NCI-H1048 (cell line): ENCODE measurements around the gene SEZ6L2.
"Not testable (repeated sequence)": the region's sequence is repeated elsewhere in the genome, so short reads cannot be mapped to it uniquely, and the experiment has no call there.

ENCODE experiments used
- DNase-seq: peaks from one replicate; lab custom pipeline; 2025; lab: John Stamatoyannopoulos, UW

SEZ6L2 gene

GRCh38 chr16:29899516-29900101, at the start of gene SEZ6L2:
SEZ6L2 (minus strand) TSS chr16:29899550; CDS start chr16:29899019, 531 bp downstream.
- DNase-seq: peak; percentile 43

DNA sequence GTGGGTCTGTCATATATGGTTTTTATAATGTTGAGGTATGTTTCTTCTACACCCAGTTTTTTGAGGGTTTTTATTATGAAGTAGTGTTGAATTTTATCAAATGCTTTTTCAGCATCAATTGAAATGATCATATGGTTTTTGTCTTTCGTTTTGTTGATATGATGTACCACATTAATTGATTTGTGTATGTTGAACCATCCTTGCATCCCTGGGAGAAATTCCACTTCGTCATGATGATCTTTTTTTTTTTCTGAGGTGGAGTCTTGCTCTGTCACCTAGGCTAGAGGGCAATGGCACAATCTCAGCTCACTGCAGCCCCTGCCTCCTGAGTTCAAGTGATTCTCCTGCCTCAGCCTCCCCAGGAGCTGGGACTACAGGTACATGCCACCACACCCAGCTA, 48.5 kb upstream of the SEZ6L2 start:
- no peak for DNase-seq

- no peak for DNase-seq
Measured at GRCh38 chr16:29943846-29944799, 44.8 kb upstream of the SEZ6L2 start.

DNA sequence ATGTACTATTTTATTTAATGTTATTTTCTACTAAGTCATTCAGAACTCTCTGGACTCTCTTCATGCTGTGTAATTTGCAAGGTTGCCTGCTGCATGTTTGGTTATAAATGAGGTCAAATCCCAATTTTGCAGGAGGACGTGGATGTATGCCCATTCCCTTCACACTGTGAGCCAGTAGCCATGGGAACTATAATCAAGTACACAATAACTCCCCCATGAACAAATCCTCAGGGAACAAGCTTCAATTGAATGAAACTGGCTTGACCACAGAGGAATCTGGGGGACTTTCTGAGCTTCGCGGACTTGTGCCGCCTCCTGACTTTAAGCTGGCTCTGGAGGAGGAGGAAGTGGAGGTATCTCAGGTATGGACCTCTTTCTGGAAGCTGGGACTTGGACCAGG, 41.3 kb upstream of the SEZ6L2 start:
- no peak for DNase-seq

GRCh38 chr16:29931750-29932149, 32.4 kb upstream of the SEZ6L2 start:
- not testable (repeated sequence) for DNase-seq

GRCh38 chr16:29927070-29927905, 27.9 kb upstream of the SEZ6L2 start:
- DNase-seq: no peak

DNA sequence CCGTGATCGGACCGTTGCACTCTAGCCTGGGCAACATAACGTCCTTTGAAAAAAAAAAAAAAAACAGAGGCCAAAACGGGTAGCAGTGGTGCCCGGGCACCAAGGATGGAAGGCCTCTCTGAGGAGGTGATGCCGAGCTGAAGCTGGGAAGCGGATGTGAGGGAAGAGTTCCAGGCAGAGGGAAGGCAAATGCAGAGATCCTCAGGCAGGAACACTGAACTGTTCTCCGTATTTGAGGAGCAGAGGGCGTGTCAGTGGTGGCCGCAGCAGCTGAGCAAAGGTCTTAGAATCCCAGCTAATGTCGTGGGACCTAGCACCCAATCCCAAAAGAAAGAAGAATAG, 27.3 kb upstream of the SEZ6L2 start:
- no peak for DNase-seq

DNA sequence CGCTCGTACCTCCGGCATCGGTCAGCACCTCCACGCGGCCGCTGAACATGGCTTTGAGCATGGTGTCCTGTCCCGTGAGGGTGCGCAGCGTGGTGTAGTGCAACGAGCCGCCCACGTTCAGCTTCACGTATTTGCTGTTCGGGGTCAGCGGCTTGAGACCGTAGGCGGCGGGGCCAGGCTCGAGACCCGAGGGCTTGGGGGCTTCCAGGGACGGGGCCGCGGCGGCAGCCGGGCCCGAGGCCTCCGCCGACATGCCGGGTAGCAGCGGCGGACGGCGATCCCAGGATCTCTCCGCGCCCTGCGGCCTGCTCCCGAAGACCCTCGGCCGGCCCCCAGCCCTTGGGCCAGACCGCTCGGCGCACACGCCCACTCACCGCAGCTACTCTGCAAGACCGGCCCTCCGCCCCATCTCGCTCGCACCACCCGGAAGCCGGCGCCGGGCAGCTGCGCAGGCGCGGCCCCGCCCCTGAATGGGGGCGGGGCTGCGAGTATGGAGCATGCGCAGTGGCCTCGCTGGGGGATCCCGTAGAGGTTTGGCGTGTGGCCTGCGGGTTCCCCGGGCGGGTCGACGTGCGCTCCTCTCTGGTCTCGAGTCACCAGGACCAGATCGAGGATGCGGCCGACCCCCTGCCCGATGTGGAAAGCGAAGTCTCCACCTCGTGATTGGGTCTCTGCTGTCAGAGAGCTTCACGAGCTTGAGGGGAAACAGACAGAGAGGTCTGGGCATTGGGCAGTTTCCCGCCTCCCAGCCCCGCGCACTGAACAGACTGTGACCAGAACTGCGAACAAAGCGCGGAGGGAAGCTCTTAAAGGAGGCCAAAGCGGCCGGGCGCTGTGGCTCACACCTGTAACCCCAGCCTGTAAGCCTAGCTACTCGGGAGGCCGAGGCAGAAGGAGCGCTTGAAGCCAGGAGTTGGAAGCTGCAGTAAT, 26.7 kb upstream of the SEZ6L2 start, which contains the start of gene KCTD13:
KCTD13 (minus strand) TSS at position 446 of the 930 bp plus-strand sequence; CDS start at position 253, 193 bp downstream.
- no peak for DNase-seq

DNA sequence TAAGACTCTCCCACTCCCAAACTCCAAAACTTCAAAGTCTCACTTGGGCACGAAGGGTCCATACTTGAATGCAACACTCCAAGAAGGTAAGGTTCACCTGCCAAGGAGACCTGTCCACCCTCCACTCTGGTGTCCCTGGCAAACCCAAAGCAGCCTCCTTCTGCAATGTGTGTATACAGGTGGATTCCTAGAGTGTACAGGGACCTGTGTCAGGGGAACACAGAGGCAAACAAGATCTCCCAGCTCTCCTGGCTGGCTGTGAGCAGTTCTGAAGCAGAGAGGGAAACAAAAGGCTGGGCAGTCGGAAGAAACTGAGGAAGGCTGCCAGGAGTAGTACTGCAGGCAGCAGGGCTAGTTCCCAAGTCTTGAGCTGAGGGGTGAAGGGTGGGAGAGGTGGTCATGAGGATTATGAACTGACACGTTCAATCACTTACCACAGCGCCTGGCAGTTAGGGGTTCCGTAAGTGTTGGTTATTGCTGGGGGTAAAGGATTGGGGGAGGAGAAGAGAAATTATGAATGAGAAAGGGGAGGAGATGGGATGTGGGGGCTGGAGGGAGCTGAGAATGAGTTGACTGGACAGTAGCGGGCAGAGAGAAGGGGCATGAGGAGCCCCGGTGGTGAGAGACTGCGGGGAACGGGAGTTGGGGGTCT, 25.9 kb upstream of the SEZ6L2 start:
- DNase-seq: no peak

- no peak for DNase-seq
Measured at GRCh38 chr16:29922986-29923501, 23.7 kb upstream of the SEZ6L2 start.

DNA sequence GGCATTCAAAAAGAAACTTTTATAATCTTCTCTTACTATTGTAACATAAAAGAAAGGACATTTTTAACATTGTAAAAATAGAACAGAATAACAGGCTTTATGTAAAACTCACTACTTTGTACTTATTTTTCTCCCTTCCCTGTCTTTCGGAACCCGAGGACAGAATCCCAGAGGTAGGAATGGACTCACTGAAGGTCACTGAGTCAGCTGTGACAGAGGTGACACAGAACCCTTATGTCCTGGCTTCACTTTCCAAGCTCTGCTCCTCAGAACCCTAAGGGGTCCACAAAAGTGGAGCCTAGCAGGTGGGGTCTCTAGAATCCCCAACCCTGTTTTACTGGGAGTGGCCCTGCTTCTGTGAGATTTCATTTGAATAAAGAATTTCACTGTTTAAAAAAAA, 23.0 kb upstream of the SEZ6L2 start:
- DNase-seq: no peak

GRCh38 chr16:29921034-29921385, 21.7 kb upstream of the SEZ6L2 start:
- DNase-seq: no peak

DNA sequence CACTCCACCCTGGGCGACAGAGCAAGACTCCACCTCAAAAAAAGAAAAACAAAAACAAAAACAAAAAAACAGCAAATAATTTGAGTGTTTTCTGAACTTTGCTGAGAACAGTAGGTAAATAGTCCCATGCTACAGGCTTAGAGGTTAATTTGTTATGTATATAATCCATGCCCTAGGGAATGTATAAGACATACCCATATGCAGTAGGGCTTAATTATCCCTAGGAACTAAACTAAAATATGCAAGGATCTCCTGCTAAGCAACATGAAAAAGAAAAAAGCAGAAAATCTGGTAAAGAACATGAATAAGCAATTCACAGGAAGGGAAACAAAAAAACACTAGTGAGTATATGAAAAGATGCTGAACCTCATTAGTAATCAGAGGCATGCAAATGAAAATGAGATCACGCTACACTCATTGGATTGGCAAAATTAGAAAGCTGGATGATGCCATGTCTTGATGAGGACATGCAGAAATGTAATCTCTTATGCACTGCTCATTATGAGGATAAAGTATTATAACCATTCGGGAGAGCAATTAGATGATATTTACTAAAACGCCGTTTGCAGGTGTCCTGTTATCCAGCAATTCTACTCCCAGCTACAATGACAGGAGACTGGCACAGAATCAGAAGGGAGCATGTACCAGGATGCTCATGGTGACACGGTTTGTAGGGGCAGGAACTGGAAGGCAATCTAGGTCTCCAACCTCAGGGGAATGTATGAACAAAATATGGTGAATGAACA, 21.1 kb upstream of the SEZ6L2 start:
- no peak for DNase-seq

- no peak for DNase-seq
Measured at GRCh38 chr16:29916979-29917378, 17.6 kb upstream of the SEZ6L2 start.

DNA sequence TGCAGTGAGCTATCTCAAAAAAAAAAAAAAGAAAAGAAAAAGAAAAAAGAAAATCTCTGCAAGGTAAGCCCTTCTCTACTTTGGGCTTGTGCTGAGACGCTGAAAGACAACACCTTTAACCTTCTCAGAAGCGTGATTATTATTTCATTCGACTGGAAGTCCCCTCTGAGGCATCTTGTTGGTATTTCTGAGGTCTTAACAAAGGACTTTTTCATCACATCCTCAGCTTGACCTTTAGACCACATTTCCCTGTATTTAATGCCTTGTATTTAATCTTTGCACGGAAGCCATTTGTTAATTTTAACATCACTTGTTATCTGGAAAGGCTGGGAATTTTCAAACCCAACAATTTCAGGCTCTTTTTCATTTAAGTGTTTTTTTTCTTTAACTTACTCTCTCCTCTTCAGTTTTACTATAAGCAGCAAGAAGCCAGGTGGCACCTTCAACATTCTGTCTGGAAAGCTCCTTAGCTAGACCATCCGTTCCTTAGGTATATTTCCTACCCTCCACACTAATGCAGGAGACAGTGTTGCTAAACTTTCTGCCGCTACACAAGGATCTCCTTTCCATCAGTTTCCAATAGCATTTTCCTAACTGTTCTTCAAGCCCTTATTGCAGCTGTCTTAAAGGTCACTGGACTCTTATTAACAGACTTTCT, 16.4 kb upstream of the SEZ6L2 start:
- DNase-seq: no peak

DNA sequence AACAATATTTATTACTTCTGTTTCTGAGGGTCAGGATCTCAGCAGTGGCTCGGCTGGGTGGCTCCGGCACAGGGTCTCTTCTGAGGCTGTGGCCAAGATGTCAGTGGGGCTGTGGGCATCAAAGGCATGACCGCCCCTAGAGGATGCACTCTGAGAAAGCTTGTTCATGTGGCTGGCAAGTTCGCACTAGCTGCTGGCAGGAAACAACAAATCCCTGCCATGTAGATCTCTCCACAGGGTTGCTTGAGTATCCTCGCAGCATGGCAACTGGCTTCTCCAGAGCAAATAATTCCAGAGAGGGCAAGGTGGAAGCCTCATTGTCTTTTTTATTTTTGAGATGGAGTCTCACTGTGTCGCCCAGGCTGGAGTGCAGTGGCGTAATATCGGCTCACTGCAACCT, 14.2 kb upstream of the SEZ6L2 start:
- DNase-seq: no peak

- no peak for DNase-seq
Measured at GRCh38 chr16:29912087-29912486, 12.7 kb upstream of the SEZ6L2 start.

- no peak for DNase-seq
Measured at GRCh38 chr16:29911676-29912010, 12.3 kb upstream of the SEZ6L2 start.

GRCh38 chr16:29910819-29911675, 11.7 kb upstream of the SEZ6L2 start:
- no peak for DNase-seq
